ENCODE measurements around the gene ADAR. TPM values are rescaled to one million over a fixed set of nuclear protein-coding genes. Genes with fewer than 3 reads are reported as not detected.
A peak's percentile ranks its signal among the peaks of the same experiment; 100 is the strongest.

ADAR gene
- total RNA-seq, 1 experiment from 2014 or later: 171 TPM

DNA sequence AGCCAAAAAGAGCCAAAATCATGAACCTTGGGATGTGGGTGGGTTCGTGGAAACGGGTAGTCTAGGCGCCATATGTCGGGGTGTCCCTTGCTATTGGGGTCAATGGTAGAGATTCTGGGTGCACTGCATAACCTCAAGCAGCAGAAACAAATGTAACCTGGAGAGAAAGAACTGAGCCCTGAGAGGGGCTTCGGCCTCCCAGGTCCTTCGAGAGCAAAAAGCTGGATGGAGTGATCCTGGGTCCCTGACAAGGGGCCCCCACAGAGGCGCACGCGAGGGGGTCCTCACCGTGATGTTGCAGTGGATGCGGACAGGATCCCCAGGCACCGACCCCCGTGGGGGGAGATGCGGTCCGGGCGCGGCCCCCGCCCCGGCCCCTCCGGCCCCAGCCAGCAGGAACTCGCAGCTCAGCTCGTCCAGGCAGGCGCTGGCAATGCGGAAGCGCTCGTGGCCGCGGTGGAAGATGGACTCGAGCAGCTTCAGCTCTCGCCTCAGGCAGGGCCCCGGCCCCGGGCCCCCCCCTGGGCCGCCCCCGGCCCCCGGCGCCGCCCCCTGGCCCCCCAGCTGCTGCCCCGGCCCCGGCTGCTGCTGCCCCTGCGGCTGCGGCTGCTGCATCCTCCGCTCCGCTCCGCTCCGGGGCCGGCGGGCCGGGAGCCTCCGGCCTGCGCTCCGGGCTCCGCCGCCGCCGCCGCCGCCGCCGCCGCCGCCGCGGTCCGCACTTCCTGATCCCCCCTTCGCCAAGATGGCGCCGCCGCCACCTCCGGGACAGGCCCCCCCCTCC, 49.9 kb downstream of the ADAR start, which contains the start of gene UBE2Q1:
Gene UBE2Q1, minus strand, starts transcription at position 724 of the 781 bp plus-strand sequence. Its CDS starts 109 bp downstream, at position 615.
- intact Hi-C loops (cut with micrococcal nuclease; ENCODE audit: unreplicated experiment): loop anchor here (5.0 to 10.0 kb wide), 4 partner anchors 49 to 504 kb away; partner anchors contain the start of genes ADAR, EFNA4 and ZBTB7B
- no peak for DNase-seq (ENCODE audit: low spot score)
- Histone ChIP-seq H3K4me1 (ENCODE audit: insufficient read depth, low read length, poor library complexity, severe bottlenecking) (peaks cover 18% of the 10 kb centered on the region), H3K27ac (ENCODE audit: low read depth, low read length, poor library complexity, severe bottlenecking) (peak within 1 kb of the TSS; percentile 85), H3K4me3 (ENCODE audit: low read depth, low read length, poor library complexity, severe bottlenecking) (peak within 1 kb of the TSS; percentile 96), H3K9me3 (ENCODE audit: low read depth, low read length, poor library complexity, severe bottlenecking) (no peaks in the 10 kb centered on the region), H3K36me3 (ENCODE audit: insufficient read depth, low read length, poor library complexity, severe bottlenecking) (peaks cover 30% of the 10 kb centered on the region), H3K27me3 (replicated peaks; ENCODE audit: insufficient read depth, low read depth, low read length, poor library complexity) (no peaks in the 10 kb centered on the region)
- no TSS peak for BruUV-seq (replicated peaks)
- ChIA-PET CTCF (interaction anchor here (0.6 to 0.9 kb wide), 3 partner anchors 77 to 1136 kb away, joined by 5 to 15 read pairs (median 10); no protein-coding TSS in a partner anchor), POLR2A (ENCODE audit: low non-redundant PET) (no interaction called here)
- no peak for TF ChIP-seq EZH2 (IDR thresholded peaks at IDR 0.05; ENCODE audit: borderline replicate concordance, low read depth, low read length, poor library complexity, severe bottlenecking)
- TF ChIP-seq, protein P1, sequence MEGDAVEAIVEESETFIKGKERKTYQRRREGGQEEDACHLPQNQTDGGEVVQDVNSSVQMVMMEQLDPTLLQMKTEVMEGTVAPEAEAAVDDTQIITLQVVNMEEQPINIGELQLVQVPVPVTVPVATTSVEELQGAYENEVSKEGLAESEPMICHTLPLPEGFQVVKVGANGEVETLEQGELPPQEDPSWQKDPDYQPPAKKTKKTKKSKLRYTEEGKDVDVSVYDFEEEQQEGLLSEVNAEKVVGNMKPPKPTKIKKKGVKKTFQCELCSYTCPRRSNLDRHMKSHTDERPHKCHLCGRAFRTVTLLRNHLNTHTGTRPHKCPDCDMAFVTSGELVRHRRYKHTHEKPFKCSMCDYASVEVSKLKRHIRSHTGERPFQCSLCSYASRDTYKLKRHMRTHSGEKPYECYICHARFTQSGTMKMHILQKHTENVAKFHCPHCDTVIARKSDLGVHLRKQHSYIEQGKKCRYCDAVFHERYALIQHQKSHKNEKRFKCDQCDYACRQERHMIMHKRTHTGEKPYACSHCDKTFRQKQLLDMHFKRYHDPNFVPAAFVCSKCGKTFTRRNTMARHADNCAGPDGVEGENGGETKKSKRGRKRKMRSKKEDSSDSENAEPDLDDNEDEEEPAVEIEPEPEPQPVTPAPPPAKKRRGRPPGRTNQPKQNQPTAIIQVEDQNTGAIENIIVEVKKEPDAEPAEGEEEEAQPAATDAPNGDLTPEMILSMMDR (conservative IDR thresholded peaks at IDR 0.05; ENCODE audit: low read depth, low read length): no peak

DNA sequence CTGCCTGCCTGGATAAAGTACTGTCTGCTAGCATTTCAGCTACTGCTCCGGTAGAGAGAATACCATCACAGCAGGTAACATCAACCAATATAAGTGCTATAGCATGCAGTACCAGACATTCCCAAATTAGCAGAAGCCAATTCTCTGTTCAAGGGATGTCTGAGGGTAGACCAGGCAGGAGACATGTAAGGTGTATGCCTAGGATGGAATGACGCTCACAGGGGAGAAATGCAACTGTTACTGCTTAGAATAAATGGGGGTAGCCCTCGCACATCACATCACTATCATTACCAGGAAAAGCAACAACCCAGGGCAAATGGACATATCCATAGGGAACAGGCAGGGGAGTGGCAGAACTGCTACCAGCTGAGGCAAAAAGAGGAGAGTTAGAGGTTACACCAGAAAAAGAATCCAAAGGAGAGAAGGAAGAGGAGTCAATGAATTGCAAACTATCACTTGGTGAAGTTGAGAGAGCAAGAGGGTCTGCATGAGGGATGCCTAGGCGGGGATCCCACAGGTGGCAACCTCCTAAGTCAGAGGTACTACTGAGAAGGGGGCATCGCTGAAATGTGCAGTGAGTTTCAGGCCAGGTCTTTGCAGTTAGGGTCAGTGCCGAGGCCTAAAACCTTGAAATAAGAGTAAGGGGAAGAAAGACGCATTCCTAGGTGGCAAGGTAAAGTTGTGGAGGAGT, 50.6 kb downstream of the ADAR start:
- H3K27me3 ChIP-seq (replicated peaks; ENCODE audit: insufficient read depth, low read depth, low read length, poor library complexity): no peaks in the 10 kb centered on the region
- no TSS peak for BruUV-seq (replicated peaks)
- H3K9me3 ChIP-seq (ENCODE audit: low read depth, low read length, poor library complexity, severe bottlenecking): no peaks in the 10 kb centered on the region
- intact Hi-C loops (cut with micrococcal nuclease; ENCODE audit: unreplicated experiment): loop anchor here (5.0 to 10.0 kb wide), 4 partner anchors 50 to 505 kb away; partner anchors contain the start of genes ADAR, EFNA4 and ZBTB7B
- H3K36me3 ChIP-seq (ENCODE audit: insufficient read depth, low read length, poor library complexity, severe bottlenecking): peaks cover 37% of the 10 kb centered on the region
- H3K4me1 ChIP-seq (ENCODE audit: insufficient read depth, low read length, poor library complexity, severe bottlenecking): peaks cover 18% of the 10 kb centered on the region
- TF ChIP-seq EZH2 (IDR thresholded peaks at IDR 0.05; ENCODE audit: borderline replicate concordance, low read depth, low read length, poor library complexity, severe bottlenecking): no peak
- TF ChIP-seq, protein P1 (conservative IDR thresholded peaks at IDR 0.05; ENCODE audit: low read depth, low read length): no peak
- peak overlapping the region; percentile 79 for H3K27ac ChIP-seq (ENCODE audit: low read depth, low read length, poor library complexity, severe bottlenecking)
- ChIA-PET CTCF (interaction anchor here (0.9 kb wide), 1 partner anchor 77 kb away, joined by 15 read pairs; no protein-coding TSS in a partner anchor), POLR2A (ENCODE audit: low non-redundant PET) (no interaction called here)
- DNase-seq (ENCODE audit: low spot score): no peak
- H3K4me3 ChIP-seq (ENCODE audit: low read depth, low read length, poor library complexity, severe bottlenecking): peak overlapping the region; percentile 96

DNA sequence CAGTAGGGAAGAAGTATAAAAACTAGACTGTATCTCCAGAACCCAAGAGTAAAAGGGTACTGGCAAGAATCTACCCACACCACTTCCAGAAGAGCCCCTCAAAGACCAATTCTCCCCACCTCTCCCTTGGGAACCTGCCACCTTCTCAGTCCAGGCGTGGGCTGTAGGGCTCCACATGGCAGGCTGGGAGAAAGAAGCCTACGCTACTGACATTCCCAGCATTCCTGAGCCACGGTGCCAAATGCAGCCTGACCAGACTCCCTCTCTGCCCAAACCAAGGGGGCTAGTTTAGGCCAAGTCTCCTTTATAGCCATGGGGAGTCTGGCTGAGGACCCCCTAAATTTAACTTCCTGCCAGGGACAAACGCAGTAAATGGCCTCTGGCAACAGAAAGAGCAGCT, 51.6 kb downstream of the ADAR start:
- no peak for TF ChIP-seq EZH2 (IDR thresholded peaks at IDR 0.05; ENCODE audit: borderline replicate concordance, low read depth, low read length, poor library complexity, severe bottlenecking)
- TF ChIP-seq, protein P1 (conservative IDR thresholded peaks at IDR 0.05; ENCODE audit: low read depth, low read length): no peak
- Histone ChIP-seq H3K36me3 (ENCODE audit: insufficient read depth, low read length, poor library complexity, severe bottlenecking) (peaks cover 47% of the 10 kb centered on the region), H3K27me3 (replicated peaks; ENCODE audit: insufficient read depth, low read depth, low read length, poor library complexity) (no peaks in the 10 kb centered on the region), H3K9me3 (ENCODE audit: low read depth, low read length, poor library complexity, severe bottlenecking) (no peaks in the 10 kb centered on the region), H3K4me1 (ENCODE audit: insufficient read depth, low read length, poor library complexity, severe bottlenecking) (peaks cover 18% of the 10 kb centered on the region), H3K4me3 (ENCODE audit: low read depth, low read length, poor library complexity, severe bottlenecking) (peak overlapping the region; percentile 96), H3K27ac (ENCODE audit: low read depth, low read length, poor library complexity, severe bottlenecking) (peak overlapping the region; percentile 25)
- ChIA-PET CTCF (no interaction called here), POLR2A (ENCODE audit: low non-redundant PET) (no interaction called here)
- intact Hi-C loops (cut with micrococcal nuclease; ENCODE audit: unreplicated experiment): loop anchor here (5.0 to 10.0 kb wide), 4 partner anchors 51 to 506 kb away; partner anchors contain the start of genes ADAR, EFNA4 and ZBTB7B
- BruUV-seq (replicated peaks): no TSS peak
- no peak for DNase-seq (ENCODE audit: low spot score)
